ENCODE measurements around the gene DLGAP1. TPM values are rescaled to one million over a fixed set of nuclear protein-coding genes. Genes with fewer than 3 reads are reported as not detected.

The DLGAP1 gene
- total and polyA plus RNA-seq, 2 of the 8 experiments (the other 6 are each of a cell fraction or from before 2014, with no cell fraction given) = 11.8 to 16.9 TPM

- no peak for TF ChIP-seq POLR2A (IDR thresholded peaks at IDR 0.05; ENCODE audit: control extremely low read depth in 1 of 2, low read depth in 2 of 2, low read length in 2 of 2)
Measured at GRCh38 chr18:3878401-3878800, 576.7 kb downstream of the DLGAP1 start (continued).
